Osteoblast (primary cell): ENCODE measurements around the gene EMC1. TPM values are rescaled to one million over a fixed set of nuclear protein-coding genes. Genes with fewer than 3 reads are reported as not detected.

Experiments used
- DNase-seq: peaks from one replicate; pipeline ENCODE4 v3.0.0; 2011; ENCODE audit warnings: low spot score, mixed read lengths; ENCODE audit not compliant: insufficient read length; ENCODE audit errors: missing footprints
- H2AFZ ChIP-seq: 2 replicates; pipeline ENCODE4 v1.6.0; 2011; ENCODE audit warnings: mild to moderate bottlenecking, low read length
- H3K27ac ChIP-seq: 2 replicates; pipeline ENCODE4 v1.5.1; 2011; ENCODE audit warnings: mild to moderate bottlenecking, low read depth, low read length, moderate library complexity
- H3K27me3 ChIP-seq: 2 replicates; pipeline ENCODE4 v1.6.0; 2012; ENCODE audit warnings: mild to moderate bottlenecking, control low read depth, inconsistent platforms, low read length, moderate library complexity; ENCODE audit not compliant: insufficient read depth
- H3K36me3 ChIP-seq: 2 replicates; pipeline ENCODE4 v1.5.1; 2011; ENCODE audit warnings: mild to moderate bottlenecking, low read length, control low read depth, moderate library complexity; ENCODE audit not compliant: insufficient read depth
- H3K4me1 ChIP-seq: 2 replicates; pipeline ENCODE4 v1.5.1; 2011; ENCODE audit warnings: mild to moderate bottlenecking, low read length, control low read depth, moderate library complexity; ENCODE audit not compliant: insufficient read depth
- H3K4me2 ChIP-seq: 2 replicates; pipeline ENCODE4 v1.6.0; 2011; ENCODE audit warnings: mild to moderate bottlenecking, low read length; ENCODE audit not compliant: insufficient read depth
- H3K4me3 ChIP-seq: fragments of 200-600 bp; sonication (generic); 3 replicates; pipeline ENCODE4 v1.5.1; 2012; ENCODE audit warnings: mild to moderate bottlenecking, low read length, inconsistent platforms; ENCODE audit not compliant: insufficient read depth
- H3K79me2 ChIP-seq: 2 replicates; pipeline ENCODE4 v1.6.0; 2012; ENCODE audit warnings: mild to moderate bottlenecking, low read length, control low read depth, inconsistent platforms; ENCODE audit not compliant: insufficient read depth
- H3K9me3 ChIP-seq: 2 replicates; pipeline ENCODE4 v1.5.1; 2011; ENCODE audit warnings: low read depth, low read length, control low read depth
- H4K20me1 ChIP-seq: 2 replicates; pipeline ENCODE4 v1.6.0; 2012; ENCODE audit warnings: mild to moderate bottlenecking, low read length, control low read depth; ENCODE audit not compliant: insufficient read depth
- total RNA-seq: library from RNA; depleted of rRNA; stranded (reverse); fragments of >200 nt; gene quantifications from 2 replicates; pipeline ENCODE4 v1.2.3, GENCODE V29; 2012
- TF ChIP-seq, protein P1 (sequence below): IDR thresholded peaks from 2 replicates; pipeline ENCODE4 v1.5.1; 2011; ENCODE audit warnings: mild to moderate bottlenecking, low read depth, low read length, moderate library complexity; ENCODE audit errors: extremely low read depth

EMC1 gene
- total RNA-seq, 1 donor = 64.1 TPM

DNA sequence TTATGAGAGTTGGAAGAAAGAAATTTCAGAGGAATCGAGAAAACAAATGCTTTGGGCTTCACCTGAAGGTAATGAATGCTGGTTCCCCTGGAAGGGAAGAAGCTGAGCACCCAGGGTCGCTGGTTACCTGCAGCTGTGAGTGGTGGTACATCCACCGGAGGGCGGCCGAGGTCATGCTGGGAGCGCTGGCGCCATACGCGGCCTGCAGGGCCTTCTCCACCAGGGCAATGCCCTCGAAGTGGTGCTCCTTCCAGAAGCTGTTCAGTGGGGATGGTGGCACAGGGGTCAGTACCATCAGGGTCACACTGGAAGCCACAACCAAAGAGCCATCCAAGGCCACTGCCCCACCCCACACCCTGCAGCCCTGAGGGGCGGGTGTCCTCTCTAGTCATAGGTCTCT lies 17.1 kb upstream of the EMC1 start:
- H3K27ac ChIP-seq = no peak overlapping the region
- H2AFZ ChIP-seq = no peak overlapping the region
- no peaks in the 10 kb centered on the region for H3K4me1 ChIP-seq
- H3K36me3 ChIP-seq = no peaks in the 10 kb centered on the region
- DNase-seq = no peak
- H3K79me2 ChIP-seq = no peaks in the 10 kb centered on the region
- H3K4me2 ChIP-seq = no peak overlapping the region
- no peak overlapping the region for H3K4me3 ChIP-seq
- no peaks in the 10 kb centered on the region for H3K27me3 ChIP-seq
- H3K9me3 ChIP-seq = no peaks in the 10 kb centered on the region
- TF ChIP-seq, protein P1, sequence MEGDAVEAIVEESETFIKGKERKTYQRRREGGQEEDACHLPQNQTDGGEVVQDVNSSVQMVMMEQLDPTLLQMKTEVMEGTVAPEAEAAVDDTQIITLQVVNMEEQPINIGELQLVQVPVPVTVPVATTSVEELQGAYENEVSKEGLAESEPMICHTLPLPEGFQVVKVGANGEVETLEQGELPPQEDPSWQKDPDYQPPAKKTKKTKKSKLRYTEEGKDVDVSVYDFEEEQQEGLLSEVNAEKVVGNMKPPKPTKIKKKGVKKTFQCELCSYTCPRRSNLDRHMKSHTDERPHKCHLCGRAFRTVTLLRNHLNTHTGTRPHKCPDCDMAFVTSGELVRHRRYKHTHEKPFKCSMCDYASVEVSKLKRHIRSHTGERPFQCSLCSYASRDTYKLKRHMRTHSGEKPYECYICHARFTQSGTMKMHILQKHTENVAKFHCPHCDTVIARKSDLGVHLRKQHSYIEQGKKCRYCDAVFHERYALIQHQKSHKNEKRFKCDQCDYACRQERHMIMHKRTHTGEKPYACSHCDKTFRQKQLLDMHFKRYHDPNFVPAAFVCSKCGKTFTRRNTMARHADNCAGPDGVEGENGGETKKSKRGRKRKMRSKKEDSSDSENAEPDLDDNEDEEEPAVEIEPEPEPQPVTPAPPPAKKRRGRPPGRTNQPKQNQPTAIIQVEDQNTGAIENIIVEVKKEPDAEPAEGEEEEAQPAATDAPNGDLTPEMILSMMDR = no peak
- no peaks in the 10 kb centered on the region for H4K20me1 ChIP-seq

DNA sequence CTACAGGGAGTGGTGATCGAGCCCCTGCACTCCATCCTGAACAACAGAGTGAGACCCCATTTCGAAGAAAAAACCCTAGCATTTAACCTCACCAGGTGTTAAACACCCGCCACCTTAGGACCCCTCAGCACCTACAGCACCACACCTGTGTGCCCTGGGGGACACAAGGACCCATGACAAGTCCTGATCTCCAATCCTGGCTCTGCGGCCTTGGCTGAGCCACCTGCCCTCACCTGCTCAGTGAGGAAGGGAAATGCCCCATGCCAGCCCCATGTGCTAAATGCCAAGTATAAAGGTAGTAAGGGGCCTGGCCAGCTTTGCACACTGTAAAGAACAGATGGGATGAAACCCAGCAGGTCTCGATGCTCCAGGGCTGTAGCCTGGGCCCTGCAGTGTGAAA lies 11.4 kb upstream of the EMC1 start:
- Histone ChIP-seq H3K9me3 (no peaks in the 10 kb centered on the region), H2AFZ (no peak overlapping the region), H3K27me3 (no peaks in the 10 kb centered on the region), H3K4me1 (peaks cover 15% of the 10 kb centered on the region), H3K27ac (no peak overlapping the region), H3K4me2 (no peak overlapping the region), H3K79me2 (no peaks in the 10 kb centered on the region), H4K20me1 (no peaks in the 10 kb centered on the region), H3K4me3 (no peak overlapping the region), H3K36me3 (peaks cover 22% of the 10 kb centered on the region)
- DNase-seq = peak; percentile 43
- TF ChIP-seq, protein P1 = no peak

DNA sequence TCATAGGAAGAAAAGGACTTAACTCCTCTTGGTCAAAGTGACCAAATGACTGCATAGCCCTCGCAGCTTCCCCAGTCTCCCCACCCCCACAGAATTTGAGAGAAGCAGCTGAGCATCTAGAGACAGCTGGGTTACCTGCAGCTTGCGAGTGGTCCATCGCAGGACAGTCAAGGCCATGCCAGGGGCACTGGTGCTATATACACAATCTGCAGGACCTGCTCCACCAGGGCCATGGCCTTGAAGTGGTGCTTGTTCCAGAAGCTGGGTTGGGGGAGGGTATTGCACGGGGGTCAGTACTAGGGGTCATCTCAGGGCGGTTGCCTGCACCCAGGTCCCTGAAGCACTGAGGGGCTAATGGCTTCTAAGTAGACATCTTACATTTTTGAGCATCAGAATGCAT lies 10.7 kb upstream of the EMC1 start:
- no peak for DNase-seq
- Histone ChIP-seq H3K4me3 (no peak overlapping the region), H3K9me3 (no peaks in the 10 kb centered on the region), H3K27ac (no peak overlapping the region), H4K20me1 (no peaks in the 10 kb centered on the region), H3K36me3 (peaks cover 28% of the 10 kb centered on the region), H3K4me1 (peaks cover 22% of the 10 kb centered on the region), H3K79me2 (no peaks in the 10 kb centered on the region), H2AFZ (no peak overlapping the region), H3K27me3 (no peaks in the 10 kb centered on the region), H3K4me2 (no peak overlapping the region)
- TF ChIP-seq, protein P1 = no peak

DNA sequence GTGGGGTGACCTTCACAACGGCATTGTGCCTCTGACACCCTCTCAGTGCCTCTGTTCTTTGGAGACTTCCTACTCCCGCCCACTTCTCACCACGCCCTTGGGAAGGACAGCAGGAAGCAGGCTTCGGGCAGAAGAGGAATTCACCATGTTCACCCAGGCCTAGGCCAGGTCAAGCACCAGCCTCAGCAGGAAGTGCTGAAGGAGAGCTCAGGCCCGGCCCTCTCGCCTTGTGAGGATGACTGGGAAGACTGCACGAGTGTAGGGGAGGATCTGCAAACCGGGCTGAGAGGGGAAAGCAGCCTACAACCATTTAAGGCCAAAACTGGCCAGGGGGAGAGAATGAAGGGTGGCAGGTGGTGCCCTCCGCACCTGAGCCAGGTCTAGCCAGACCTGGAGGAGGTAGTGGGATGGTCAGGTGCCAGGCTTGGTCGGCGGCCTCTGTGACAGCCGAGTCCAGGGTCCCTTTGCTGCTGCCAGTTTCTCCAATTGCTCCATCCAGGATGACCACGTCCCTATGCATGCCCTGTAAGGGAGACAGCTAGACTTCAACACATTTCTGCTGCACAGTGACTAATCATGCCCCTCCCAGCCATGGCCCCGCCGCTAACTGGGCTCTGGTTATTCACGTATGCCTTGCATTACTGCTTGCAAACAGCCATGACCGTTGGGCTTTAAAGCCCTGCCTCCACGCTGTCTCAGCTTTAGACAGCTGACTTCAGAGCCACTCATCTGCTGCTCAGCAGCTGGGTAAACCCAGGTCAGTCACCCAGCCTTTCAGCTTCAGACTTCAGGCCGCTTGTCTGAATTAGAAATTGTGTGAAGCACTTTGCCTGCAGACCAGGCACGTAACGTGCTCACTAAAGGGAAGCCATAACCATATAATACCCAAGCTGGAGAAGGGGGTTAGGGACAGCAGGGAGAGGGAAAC lies 9.2 kb upstream of the EMC1 start:
- Histone ChIP-seq H3K4me3 (no peak overlapping the region), H3K27me3 (no peaks in the 10 kb centered on the region), H3K79me2 (peaks cover 12% of the 10 kb centered on the region), H2AFZ (no peak overlapping the region), H3K36me3 (peaks cover 40% of the 10 kb centered on the region), H3K4me1 (peaks cover 29% of the 10 kb centered on the region), H3K9me3 (no peaks in the 10 kb centered on the region), H4K20me1 (peaks cover under 1% of the 10 kb centered on the region), H3K27ac (peak overlapping the region; percentile 64), H3K4me2 (peak overlapping the region; percentile 6)
- TF ChIP-seq, protein P1 = no peak
- peak; percentile 99 for DNase-seq
